ENCODE results near the gene PREP.

GRCh38 chr6:105372142-105372848, 30.6 kb downstream of the PREP start:
- TF ChIP-seq, protein P1, sequence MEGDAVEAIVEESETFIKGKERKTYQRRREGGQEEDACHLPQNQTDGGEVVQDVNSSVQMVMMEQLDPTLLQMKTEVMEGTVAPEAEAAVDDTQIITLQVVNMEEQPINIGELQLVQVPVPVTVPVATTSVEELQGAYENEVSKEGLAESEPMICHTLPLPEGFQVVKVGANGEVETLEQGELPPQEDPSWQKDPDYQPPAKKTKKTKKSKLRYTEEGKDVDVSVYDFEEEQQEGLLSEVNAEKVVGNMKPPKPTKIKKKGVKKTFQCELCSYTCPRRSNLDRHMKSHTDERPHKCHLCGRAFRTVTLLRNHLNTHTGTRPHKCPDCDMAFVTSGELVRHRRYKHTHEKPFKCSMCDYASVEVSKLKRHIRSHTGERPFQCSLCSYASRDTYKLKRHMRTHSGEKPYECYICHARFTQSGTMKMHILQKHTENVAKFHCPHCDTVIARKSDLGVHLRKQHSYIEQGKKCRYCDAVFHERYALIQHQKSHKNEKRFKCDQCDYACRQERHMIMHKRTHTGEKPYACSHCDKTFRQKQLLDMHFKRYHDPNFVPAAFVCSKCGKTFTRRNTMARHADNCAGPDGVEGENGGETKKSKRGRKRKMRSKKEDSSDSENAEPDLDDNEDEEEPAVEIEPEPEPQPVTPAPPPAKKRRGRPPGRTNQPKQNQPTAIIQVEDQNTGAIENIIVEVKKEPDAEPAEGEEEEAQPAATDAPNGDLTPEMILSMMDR (conservative IDR thresholded peaks at IDR 0.05; ENCODE audit: low read length): no peak
- no peak for TF ChIP-seq EZH2phosphoT487 (IDR thresholded peaks at IDR 0.05; ENCODE audit: borderline replicate concordance)
